Endodermal cell (in vitro differentiated cells): ENCODE measurements around the gene PTPRT. TPM values are rescaled to one million over a fixed set of nuclear protein-coding genes. Genes with fewer than 3 reads are reported as not detected.

Source experiments
- DNase-seq: peaks from one replicate; pipeline ENCODE4 v3.0.0-alpha.2; 2017
- H3K27ac ChIP-seq: 2 replicates; pipeline ENCODE4 v1.5.1; 2013; ENCODE audit warnings: mild to moderate bottlenecking, low read depth, low read length, moderate library complexity
- H3K27me3 ChIP-seq: 2 replicates; pipeline ENCODE4 v1.6.1; 2013; ENCODE audit warnings: mild to moderate bottlenecking, low read length, moderate library complexity; ENCODE audit not compliant: insufficient read depth, control insufficient read depth, poor library complexity, severe bottlenecking
- H3K36me3 ChIP-seq: 2 replicates; pipeline ENCODE4 v1.7.0; 2013; ENCODE audit warnings: mild to moderate bottlenecking, low read length, moderate library complexity; ENCODE audit not compliant: control insufficient read depth, insufficient read depth
- H3K4me1 ChIP-seq: one replicate; pipeline ENCODE4 v1.7.0; 2013; ENCODE audit warnings: low read length; ENCODE audit not compliant: control insufficient read depth, insufficient read depth
- H3K4me3 ChIP-seq: 2 replicates; pipeline ENCODE4 v1.5.1; 2013; ENCODE audit warnings: mild to moderate bottlenecking, low read length, moderate library complexity
- H3K9ac ChIP-seq: 2 replicates; pipeline ENCODE4 v1.6.1; 2013; ENCODE audit warnings: mild to moderate bottlenecking, low read length, moderate library complexity; ENCODE audit not compliant: poor library complexity, severe bottlenecking; ENCODE audit errors: extremely low read depth
- H3K9me3 ChIP-seq: 2 replicates; pipeline ENCODE4 v1.6.1; 2013; ENCODE audit warnings: mild to moderate bottlenecking, low read length, moderate library complexity; ENCODE audit not compliant: control insufficient read depth
- H3K27ac Mint-ChIP-seq: 2 replicates; pipeline ENCODE4 v1.8.0; 2020; ENCODE audit warnings: mixed read lengths
- H3K27me3 Mint-ChIP-seq: 2 replicates; pipeline ENCODE4 v1.8.0; 2021; ENCODE audit warnings: mild to moderate bottlenecking, mixed read lengths; ENCODE audit not compliant: insufficient read depth
- H3K36me3 Mint-ChIP-seq: 2 replicates; pipeline ENCODE4 v1.8.0; 2020; ENCODE audit warnings: low read depth, mixed read lengths
- H3K4me1 Mint-ChIP-seq: 2 replicates; pipeline ENCODE4 v1.8.0; 2020; ENCODE audit warnings: mixed read lengths
- H3K4me3 Mint-ChIP-seq: 2 replicates; pipeline ENCODE4 v1.8.0; 2020; ENCODE audit warnings: mild to moderate bottlenecking, moderate library complexity, mixed read lengths
- H3K9me3 Mint-ChIP-seq: 2 replicates; pipeline ENCODE4 v1.8.0; 2020; ENCODE audit warnings: mild to moderate bottlenecking, mixed read lengths
- WGBS, 2 experiments: methylation state at CpG; one replicate each; pipeline versions ENCODE4 v1.1.5 to v1.1.7; 2013; ENCODE audit warnings: missing lambda C conversion rate in 2 of 2, mixed read lengths in 1 of 2; ENCODE audit not compliant: insufficient coverage in 1 of 2, insufficient read length in 1 of 2; 5-methylcytosine and 5-hydroxymethylcytosine counted together
- total RNA-seq, 2 donors: library from RNA; stranded (reverse); fragmentation: NEBNext Ultra II Directional in 1 of 2; extraction: Animal tissue kit (Norgen Biotek cat#: 25700) in 1 of 2; gene quantifications; 2 replicates in 1 of 2; 3 replicates in 1 of 2; pipeline ENCODE4 v1.2.1, GENCODE V29; 2021
- TF ChIP-seq, protein P1 (sequence below): fragments of 200-600 bp; sonication (generic); conservative IDR thresholded peaks from 2 replicates; pipeline ENCODE4 v1.5.0; 2021; ENCODE audit warnings: antibody characterized with exemption, mild to moderate bottlenecking

Gene PTPRT
- total RNA-seq, 2 donors from 2014 or later, result 2.3 to 2.7 TPM

GRCh38 chr20:42941629-42942028, 248.1 kb downstream of the PTPRT start:
- Histone ChIP-seq H3K4me1 (peaks cover 8% of the 10 kb centered on the region), H3K4me3 (no peak overlapping the region), H3K9ac (no peak overlapping the region), H3K27ac (no peak overlapping the region), H3K27me3 (no peaks in the 10 kb centered on the region), H3K9me3 (no peaks in the 10 kb centered on the region), H3K36me3 (no peaks in the 10 kb centered on the region)
- H3K27me3 Mint-ChIP-seq, result no peaks in the 10 kb centered on the region
- TF ChIP-seq, protein P1, sequence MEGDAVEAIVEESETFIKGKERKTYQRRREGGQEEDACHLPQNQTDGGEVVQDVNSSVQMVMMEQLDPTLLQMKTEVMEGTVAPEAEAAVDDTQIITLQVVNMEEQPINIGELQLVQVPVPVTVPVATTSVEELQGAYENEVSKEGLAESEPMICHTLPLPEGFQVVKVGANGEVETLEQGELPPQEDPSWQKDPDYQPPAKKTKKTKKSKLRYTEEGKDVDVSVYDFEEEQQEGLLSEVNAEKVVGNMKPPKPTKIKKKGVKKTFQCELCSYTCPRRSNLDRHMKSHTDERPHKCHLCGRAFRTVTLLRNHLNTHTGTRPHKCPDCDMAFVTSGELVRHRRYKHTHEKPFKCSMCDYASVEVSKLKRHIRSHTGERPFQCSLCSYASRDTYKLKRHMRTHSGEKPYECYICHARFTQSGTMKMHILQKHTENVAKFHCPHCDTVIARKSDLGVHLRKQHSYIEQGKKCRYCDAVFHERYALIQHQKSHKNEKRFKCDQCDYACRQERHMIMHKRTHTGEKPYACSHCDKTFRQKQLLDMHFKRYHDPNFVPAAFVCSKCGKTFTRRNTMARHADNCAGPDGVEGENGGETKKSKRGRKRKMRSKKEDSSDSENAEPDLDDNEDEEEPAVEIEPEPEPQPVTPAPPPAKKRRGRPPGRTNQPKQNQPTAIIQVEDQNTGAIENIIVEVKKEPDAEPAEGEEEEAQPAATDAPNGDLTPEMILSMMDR, result no peak
- WGBS, 2 experiments, result 87 to 91% methylated on average over 1 to 2 of the region's 2 CpGs
- peaks cover 9% of the 10 kb centered on the region for H3K4me1 Mint-ChIP-seq
- H3K36me3 Mint-ChIP-seq, result no peaks in the 10 kb centered on the region
- H3K9me3 Mint-ChIP-seq, result no peaks in the 10 kb centered on the region
- DNase-seq, result no peak
- no peak overlapping the region for H3K4me3 Mint-ChIP-seq
- no peak overlapping the region for H3K27ac Mint-ChIP-seq

DNA sequence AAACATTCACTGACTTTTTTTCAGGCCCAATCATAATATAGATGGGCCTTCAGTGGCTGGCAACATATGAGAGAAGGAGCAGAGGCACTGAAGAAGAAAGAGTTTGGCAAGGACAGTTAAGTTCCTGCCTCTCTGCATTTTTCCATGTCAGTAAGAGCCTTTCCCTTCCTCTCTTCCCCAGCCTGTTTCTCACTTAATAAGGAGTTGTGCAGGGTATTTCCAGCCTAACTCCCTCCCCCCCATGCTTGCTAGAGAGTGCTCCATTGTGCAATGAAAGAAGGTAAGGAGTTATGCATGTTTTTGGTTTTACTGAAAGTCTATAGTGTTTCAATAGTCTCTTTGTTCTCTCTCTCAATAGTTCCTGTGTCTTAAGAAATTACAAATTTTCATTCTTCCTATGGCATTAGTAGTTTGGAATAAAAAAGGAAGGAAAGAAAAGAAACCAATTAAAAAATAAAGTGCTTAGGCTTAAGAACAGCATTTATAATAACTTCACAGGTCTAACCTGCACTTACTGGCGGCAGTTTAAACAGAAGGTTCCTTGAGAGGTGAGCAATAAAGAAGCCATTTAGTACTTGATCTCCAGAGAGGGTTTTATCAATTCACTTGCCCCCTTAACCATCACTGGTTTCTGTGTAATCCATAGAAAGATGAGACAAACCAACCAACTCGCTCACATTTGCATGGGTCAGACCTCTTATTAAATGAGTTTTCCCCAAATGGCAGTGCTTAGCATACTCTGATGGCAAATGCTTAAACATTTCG, 251.1 kb downstream of the PTPRT start:
- Mint-ChIP-seq H3K4me3 (no peak overlapping the region), H3K27me3 (no peaks in the 10 kb centered on the region), H3K4me1 (peaks cover 12% of the 10 kb centered on the region), H3K27ac (no peak overlapping the region), H3K36me3 (no peaks in the 10 kb centered on the region), H3K9me3 (no peaks in the 10 kb centered on the region)
- Histone ChIP-seq H3K36me3 (no peaks in the 10 kb centered on the region), H3K4me3 (no peak overlapping the region), H3K9me3 (peaks cover 3% of the 10 kb centered on the region), H3K27me3 (no peaks in the 10 kb centered on the region), H3K9ac (no peak overlapping the region), H3K27ac (no peak overlapping the region), H3K4me1 (peaks cover 4% of the 10 kb centered on the region)
- TF ChIP-seq, protein P1, result no peak
- WGBS, 2 experiments, result 81 to 100% methylated on average over 2 to 3 of the region's 3 CpGs
- no peak for DNase-seq

DNA sequence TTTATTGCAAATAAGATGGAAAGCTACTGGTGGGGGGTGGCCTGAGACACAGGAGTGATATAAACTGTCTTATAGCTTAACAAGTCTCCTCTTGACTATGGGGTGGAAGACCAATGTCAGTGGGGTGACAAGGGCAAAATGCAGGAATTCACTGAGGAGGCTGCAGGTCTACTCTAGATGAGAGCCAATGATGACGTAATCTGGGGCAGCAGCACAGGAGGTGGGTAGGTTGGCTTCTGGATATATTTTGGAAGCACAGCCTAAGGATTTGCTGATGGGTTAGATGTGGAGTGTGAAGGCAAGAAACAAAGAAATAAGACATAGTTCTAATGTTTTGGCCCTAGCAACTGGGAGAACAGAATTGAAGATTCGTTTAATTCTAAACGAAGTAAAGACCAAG, 253.2 kb downstream of the PTPRT start:
- peaks cover 5% of the 10 kb centered on the region for H3K4me1 Mint-ChIP-seq
- TF ChIP-seq, protein P1, result no peak
- Histone ChIP-seq H3K27me3 (no peaks in the 10 kb centered on the region), H3K27ac (no peak overlapping the region), H3K4me3 (no peak overlapping the region), H3K9ac (no peak overlapping the region), H3K9me3 (peaks cover 3% of the 10 kb centered on the region), H3K36me3 (no peaks in the 10 kb centered on the region), H3K4me1 (no peaks in the 10 kb centered on the region)
- no peak overlapping the region for H3K27ac Mint-ChIP-seq
- WGBS, 2 experiments, result 94% methylated on average over 3 of the region's 3 CpGs
- no peaks in the 10 kb centered on the region for H3K27me3 Mint-ChIP-seq
- no peak for DNase-seq
- H3K4me3 Mint-ChIP-seq, result no peak overlapping the region
- no peaks in the 10 kb centered on the region for H3K9me3 Mint-ChIP-seq
- no peaks in the 10 kb centered on the region for H3K36me3 Mint-ChIP-seq
